Endometrial microvascular endothelial cells (primary cell): Measurements from ENCODE around the gene CDC16. TPM values are rescaled to one million over a fixed set of nuclear protein-coding genes. Genes with fewer than 3 reads are reported as not detected.
"Not testable (repeated sequence)": the region's sequence is repeated elsewhere in the genome, so short reads cannot be mapped to it uniquely, and the experiment has no call there.

Source experiments
- in situ Hi-C: cut with HindIII; loops from 2 replicates; pipeline ENCODE4 v1.10.0; 2017; ENCODE audit warnings: low sequenced_read_pairs, low pct_unique_long_range_greater_than_20kb; ENCODE audit errors: inconsistent ontology term
- total RNA-seq: library from RNA; depleted of rRNA; stranded (reverse); fragments of >200 nt; gene quantifications from one replicate; pipeline ENCODE4 v1.2.3, GENCODE V29; 2015; ENCODE audit errors: inconsistent ontology term

CDC16 gene
- 44.3 TPM for total RNA-seq

GRCh38 chr13:114234645-114235421 is at the start of gene CDC16:
Gene CDC16 (plus strand): TSS chr13:114234897. CDS start chr13:114235085, 188 bp downstream.
- in situ Hi-C loops, result no loop called here

GRCh38 chr13:114185182-114185971 is 49.3 kb upstream of the CDC16 start:
- in situ Hi-C loops, result no loop called here

- in situ Hi-C loops, result no loop called here
These were observed 39.8 kb upstream of the CDC16 start for GRCh38 chr13:114194853-114195252.

GRCh38 chr13:114196629-114197028 is 38.1 kb upstream of the CDC16 start:
- in situ Hi-C loops, result no loop called here

GRCh38 chr13:114198556-114198955 is 36.1 kb upstream of the CDC16 start:
- in situ Hi-C loops, result no loop called here

GRCh38 chr13:114199526-114199925 is 35.2 kb upstream of the CDC16 start:
- in situ Hi-C loops, result not testable (repeated sequence)

- in situ Hi-C loops, result no loop called here
These were observed 34.7 kb upstream of the CDC16 start for GRCh38 chr13:114199954-114200353.

- in situ Hi-C loops, result no loop called here
These were observed 34.2 kb upstream of the CDC16 start for GRCh38 chr13:114200399-114200911.

- in situ Hi-C loops, result no loop called here
These were observed 32.1 kb upstream of the CDC16 start for GRCh38 chr13:114202581-114202980.

- in situ Hi-C loops, result no loop called here
These were observed 31.2 kb upstream of the CDC16 start for GRCh38 chr13:114203536-114203935.

- in situ Hi-C loops, result no loop called here
These were observed 29.8 kb upstream of the CDC16 start for GRCh38 chr13:114204894-114205293.

- in situ Hi-C loops, result no loop called here
These were observed 26.6 kb upstream of the CDC16 start for GRCh38 chr13:114208134-114208533.

GRCh38 chr13:114211446-114212157 is 23.1 kb upstream of the CDC16 start:
- in situ Hi-C loops, result no loop called here

- in situ Hi-C loops, result no loop called here
These were observed 22.6 kb upstream of the CDC16 start for GRCh38 chr13:114212158-114212495.

- in situ Hi-C loops, result no loop called here
These were observed 20.7 kb upstream of the CDC16 start for GRCh38 chr13:114213980-114214379.

GRCh38 chr13:114219392-114219791 is 15.3 kb upstream of the CDC16 start:
- in situ Hi-C loops, result no loop called here

- in situ Hi-C loops, result no loop called here
These were observed 12.2 kb upstream of the CDC16 start for GRCh38 chr13:114222461-114222968.

GRCh38 chr13:114224201-114224600 is 10.5 kb upstream of the CDC16 start:
- in situ Hi-C loops, result no loop called here

GRCh38 chr13:114225610-114226009 is 9.1 kb upstream of the CDC16 start:
- in situ Hi-C loops, result no loop called here
